GM18498 (cell line): ENCODE data around the gene MYT1.
"Not testable (repeated sequence)": the region's sequence is repeated elsewhere in the genome, so short reads cannot be mapped to it uniquely, and the experiment has no call there.

ENCODE experiments used
- ATAC-seq: cut with Tn5 transposase; IDR thresholded peaks from one replicate; pipeline ENCODE4 v1.9.1; 2021; ENCODE audit warnings: mild to moderate bottlenecking, moderate library complexity; ENCODE audit not compliant: unreplicated experiment

The MYT1 gene

GRCh38 chr20:64228751-64229506, 64.7 kb downstream of the MYT1 start:
- ATAC-seq: no peak

GRCh38 chr20:64229507-64230061, 65.3 kb downstream of the MYT1 start:
- ATAC-seq: no peak

- no peak for ATAC-seq
Measured at GRCh38 chr20:64230461-64231145, 66.4 kb downstream of the MYT1 start.

- ATAC-seq: no peak
Measured at GRCh38 chr20:64231621-64232550, 67.6 kb downstream of the MYT1 start.

GRCh38 chr20:64232794-64233193, 68.5 kb downstream of the MYT1 start:
- ATAC-seq: no peak

- ATAC-seq: no peak
Measured at GRCh38 chr20:64233725-64234124, 69.5 kb downstream of the MYT1 start.

- ATAC-seq: no peak
Measured at GRCh38 chr20:64234291-64234791, 70.1 kb downstream of the MYT1 start.

- not testable (repeated sequence) for ATAC-seq
Measured at GRCh38 chr20:64234921-64235565, 70.8 kb downstream of the MYT1 start.

- ATAC-seq: no peak
Measured at GRCh38 chr20:64236137-64237088, 72.2 kb downstream of the MYT1 start.

GRCh38 chr20:64237316-64237715, 73.1 kb downstream of the MYT1 start:
- no peak for ATAC-seq

- no peak for ATAC-seq
Measured at GRCh38 chr20:64238115-64238825, 74.0 kb downstream of the MYT1 start.

GRCh38 chr20:64238851-64239387, 74.7 kb downstream of the MYT1 start:
- no peak for ATAC-seq

GRCh38 chr20:64239449-64240242, 75.4 kb downstream of the MYT1 start:
- ATAC-seq: no peak

- ATAC-seq: no peak
Measured at GRCh38 chr20:64240243-64241015, 76.2 kb downstream of the MYT1 start.

GRCh38 chr20:64241061-64241460, 76.8 kb downstream of the MYT1 start:
- ATAC-seq: no peak

GRCh38 chr20:64242003-64242796, 77.9 kb downstream of the MYT1 start:
- no peak for ATAC-seq
